NCI-H2107 treated with DMSO at 0.1 percent for 48 hours (cell line): ENCODE results near the gene HOXA13.

Experiments used
- DNase-seq: peaks from one replicate; lab custom pipeline; 2025; ENCODE audit not compliant: unreplicated experiment; lab: John Stamatoyannopoulos, UW

HOXA13 gene

GRCh38 chr7:27208998-27209397 is 9.1 kb upstream of the HOXA13 start:
- no peak for DNase-seq

GRCh38 chr7:27207348-27207985 is 7.6 kb upstream of the HOXA13 start:
- DNase-seq: no peak

DNA sequence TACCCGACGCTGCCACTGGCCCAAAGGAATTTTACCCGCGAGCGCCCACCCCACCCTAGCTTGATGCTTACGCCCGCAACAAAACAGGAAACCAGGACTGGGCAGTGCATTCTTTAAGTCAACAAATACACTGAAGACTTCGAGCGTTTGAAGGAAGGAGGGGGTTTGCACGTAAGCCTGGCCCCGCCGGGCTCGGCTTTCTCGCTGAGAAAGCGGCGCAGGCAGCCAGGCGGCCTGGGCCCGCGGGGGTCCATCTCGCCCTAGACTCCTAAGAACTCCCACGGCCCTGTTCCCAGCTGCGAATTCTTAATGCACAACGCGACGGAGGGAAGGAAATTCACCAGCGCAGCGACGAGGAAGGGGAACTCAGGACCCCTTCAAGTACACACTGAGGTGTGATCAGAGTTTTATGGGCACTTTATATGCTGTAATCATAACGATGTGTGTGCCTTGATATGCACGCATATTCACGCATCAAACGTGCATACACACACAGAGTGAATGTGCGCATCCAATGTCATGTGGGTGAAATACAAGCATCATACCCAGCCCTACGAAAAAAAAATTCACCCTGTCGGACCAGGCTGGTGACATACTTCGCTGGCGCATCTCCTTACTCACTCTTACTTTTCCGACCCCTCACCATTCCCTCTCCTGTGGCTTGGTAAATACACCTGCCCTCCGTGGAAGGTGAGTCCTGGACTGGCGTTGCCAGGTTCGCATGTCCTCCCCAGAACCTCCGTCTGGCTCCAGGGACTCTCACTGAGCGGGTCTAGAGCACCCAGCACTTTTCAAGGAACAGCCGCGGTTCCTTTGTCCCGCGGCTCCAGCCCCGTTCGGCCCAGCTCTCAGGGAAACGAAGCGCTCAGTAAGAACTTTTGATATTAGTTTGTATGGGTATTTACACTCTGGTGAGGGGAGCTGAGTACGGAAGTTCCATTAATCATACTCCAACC is 5.7 kb upstream of the HOXA13 start:
- DNase-seq: no peak

DNA sequence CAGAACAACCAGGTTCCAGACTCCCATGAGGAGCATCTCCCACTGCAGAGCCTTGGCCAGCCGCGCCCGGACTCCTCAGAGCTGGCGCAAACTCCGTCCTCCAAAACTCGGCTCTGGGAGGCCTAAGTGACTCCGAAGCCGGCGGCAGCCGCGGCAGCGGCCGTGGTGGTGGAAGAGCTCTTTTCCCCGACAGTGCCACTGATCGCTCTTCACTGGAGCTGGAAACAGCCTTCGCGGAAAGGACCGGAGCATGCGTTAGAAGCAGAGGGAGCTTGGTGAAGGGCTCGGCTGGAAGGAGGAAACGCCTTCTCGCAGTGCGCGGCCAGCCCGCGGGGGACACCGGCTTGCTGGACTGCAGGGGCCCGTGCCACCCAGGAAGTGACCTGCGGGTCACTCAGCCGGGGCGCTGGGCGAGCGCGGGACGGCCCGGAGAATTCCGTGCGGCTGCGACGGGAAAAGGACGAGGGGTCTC is 5.0 kb upstream of the HOXA13 start:
- no peak for DNase-seq

DNA sequence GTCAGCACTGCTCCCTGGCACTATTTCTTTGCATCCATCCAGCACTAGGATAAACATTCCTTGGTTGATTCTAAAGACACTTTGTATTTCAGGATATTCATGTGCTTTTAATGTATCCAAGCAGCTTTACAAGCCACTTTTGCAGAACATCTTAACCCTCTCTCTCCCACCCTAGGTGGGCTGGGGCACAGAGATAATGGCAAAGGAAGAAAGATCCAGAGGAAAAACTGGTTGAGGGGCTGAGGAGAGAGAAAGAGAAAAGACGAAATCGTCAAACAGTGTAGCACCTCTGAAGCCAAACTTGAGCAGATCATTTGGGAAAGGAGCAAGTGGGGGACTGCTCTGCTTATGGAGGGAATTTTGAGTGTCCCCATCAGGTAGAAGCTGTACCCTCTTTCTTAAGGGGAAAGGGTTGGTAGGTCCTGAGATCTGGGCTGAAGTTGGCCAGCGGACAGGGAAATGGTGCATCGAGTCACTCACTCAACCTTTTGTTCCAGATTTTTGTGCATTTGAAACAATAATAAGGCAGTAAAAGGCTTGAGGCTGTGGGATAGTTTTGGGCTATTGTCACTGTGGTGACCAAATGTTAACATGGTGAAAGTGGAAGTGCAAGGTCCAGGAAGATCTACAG is 4.2 kb upstream of the HOXA13 start:
- no peak for DNase-seq

DNA sequence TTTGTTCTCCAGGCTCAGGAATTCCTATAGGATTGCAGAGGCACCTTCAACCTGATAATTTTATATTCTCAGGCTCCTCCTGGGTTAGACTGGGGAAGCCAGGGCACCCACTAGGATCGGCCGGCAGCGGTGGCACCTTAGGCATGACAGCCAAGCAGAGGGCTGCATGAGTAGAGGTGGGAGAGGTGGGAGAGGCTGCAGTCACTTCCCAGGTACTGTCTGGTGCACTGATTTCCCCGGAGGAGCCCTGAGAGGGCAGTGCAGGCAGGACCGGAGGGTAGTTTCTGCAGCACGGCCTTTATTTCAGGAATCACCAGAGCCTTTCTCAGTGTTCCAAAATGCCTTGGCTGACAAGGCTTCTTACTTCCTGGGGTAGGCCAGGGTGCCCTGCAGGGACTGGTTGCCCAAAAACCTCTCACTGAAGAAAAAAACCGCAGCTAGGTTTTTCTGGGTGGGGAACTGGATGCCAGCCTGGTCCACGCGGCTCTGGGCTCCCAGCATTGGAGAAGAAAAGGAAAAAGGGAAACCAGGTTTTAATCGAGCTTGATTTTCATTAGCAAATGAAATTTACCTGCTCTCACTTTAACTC is 3.6 kb upstream of the HOXA13 start:
- DNase-seq: no peak

DNA sequence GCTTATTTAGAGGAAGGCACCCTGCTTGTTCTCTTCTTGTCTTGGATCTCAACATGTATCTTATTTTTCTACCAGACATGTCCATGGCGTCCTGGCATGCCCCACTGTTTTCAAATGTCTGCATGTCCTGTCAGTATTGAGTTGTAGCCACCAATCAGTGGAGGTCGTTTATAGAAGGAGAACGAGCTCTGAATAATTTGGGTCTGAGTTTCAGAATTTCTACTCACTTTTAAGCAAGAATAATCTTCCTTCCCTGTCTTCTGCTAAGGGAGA is 2.9 kb upstream of the HOXA13 start:
- no peak for DNase-seq

- DNase-seq: no peak
Measured at GRCh38 chr7:27202018-27202861, 2.3 kb upstream of the HOXA13 start.

DNA sequence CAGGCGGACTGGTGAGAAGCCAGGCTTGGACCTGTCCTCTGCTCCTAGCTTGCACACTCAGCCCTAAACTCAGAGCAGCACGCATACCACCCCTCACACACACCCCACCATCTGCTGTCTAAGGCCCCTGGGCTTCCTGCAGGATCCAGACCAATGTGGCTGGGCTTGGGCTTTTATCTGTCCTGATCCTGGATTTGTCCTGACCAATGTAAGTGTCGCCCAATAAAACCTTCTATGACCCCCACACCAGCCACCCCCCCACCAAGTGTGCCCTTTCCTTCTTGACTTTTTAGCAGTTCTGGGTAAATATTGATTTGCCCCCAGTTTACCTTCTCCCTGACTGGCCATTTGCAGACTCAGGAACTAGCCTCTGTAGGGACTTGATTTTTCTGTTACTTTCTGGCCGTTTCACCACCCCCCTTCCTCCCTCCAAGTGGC is 1.7 kb upstream of the HOXA13 start:
- no peak for DNase-seq

DNA sequence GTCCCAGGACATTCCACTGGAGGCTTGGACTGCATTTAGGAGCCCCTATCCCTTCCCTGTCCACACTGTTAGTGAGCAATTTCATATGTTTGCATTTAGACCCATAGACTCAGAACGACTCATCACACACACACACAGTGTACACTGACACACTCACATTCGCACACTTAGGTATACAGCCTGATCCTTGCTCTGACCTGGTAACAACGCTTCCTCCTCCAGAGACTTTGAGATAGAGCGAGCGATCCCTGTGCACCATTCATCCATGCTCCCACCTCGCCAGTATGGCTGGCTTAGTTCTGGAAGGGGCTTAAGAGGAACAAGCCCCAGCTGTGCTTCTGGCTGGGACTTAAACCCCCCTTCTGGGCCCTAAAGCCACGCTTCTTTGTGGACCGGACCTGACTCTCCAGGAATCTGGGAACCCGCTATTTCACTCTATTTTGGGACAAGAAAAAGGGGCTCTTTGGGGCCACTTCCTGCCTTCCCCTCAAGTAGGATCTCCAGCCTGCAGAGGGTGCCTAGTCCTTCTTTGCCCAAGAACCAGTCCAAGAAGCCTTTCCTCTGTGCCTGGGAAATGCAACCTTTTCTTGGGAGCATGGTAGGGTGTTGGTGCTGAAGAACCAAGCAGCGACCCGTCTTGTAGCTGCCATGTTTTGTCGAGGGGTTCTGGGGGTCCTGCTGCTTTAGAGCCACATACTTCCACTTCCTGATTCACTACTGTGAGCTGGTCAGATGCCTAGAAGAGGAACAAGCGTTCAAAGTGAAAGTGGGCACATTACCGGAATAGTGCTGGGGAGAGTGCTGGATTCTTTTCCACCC is 1.1 kb upstream of the HOXA13 start:
- DNase-seq: no peak

DNA sequence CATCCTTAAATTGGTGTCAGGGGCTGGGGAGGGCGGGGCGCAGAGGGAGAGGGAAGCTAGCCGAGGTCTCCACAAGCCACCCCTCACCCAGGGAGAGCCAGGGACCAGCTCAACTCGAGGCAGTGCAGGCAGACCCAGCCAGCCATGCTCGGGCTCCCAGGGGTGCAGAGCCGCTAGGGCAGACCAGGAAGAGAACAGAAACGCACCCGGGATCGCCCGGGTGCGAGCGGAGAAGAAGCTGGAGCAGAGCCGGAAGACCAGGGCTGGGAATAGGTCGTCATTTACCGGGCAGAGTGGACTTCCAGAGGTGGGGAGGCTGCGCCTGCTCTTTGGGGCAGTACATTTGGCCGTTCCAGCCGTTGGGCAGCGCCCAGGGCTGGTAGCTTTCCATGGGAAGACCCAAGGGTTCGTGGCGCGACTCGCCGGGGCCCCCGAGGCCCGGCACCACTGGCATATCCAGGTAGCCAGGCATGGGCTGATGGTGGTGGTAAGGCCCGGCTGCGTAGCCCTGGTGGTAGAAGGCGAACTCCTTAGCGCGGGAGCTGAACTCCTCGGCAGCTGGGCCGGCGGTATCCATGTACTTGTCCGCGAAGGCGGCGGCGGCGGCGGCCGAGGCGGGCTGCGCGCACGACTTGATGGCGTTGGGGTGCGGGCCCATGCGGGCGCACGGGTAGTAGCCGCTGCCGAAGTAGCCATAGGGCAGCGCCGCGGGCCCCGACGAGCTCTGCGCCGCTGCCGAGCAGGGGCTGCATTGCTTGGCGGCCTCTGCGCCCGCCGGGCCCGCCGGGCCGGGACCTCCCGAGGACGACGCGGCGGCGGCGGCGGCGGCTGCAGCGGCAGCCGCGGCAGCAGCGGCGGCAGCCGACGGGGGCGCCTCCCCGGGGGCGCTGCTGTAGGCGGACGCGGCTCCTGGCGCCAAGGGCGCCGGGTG is 755 bp downstream of the HOXA13 start:
- DNase-seq: no peak

DNA sequence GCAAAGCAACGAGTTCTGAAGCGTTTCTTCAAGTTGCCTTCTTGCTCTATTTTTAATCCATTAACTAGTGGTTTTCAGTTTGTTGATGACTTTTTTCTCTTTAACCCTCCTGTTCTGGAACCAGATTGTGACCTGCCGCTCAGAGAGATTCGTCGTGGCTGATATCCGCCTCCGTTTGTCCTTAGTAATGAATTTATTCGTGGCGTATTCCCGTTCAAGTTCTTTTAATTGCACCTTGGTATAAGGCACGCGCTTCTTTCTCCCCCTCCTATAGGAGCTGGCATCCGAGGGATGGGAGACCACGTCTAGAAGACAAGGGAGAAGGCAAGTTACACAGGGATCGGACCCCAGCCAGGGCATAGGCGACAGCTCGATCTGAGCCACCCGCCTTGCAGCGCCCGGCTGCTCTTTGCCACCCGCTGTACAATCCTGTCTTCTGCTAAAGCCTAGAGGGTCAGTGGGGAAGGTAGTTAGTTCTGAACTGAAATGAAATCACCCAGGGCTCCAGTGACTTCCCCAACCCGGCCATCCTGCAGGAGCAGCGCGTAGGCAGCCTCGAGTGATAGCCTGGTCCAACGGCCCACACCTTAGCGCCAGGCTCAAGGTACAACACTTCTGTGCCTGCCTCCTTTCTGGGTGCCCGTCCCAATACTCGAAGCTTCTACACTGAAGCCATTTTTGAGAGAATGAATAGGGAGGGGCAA is 1.6 kb downstream of the HOXA13 start:
- no peak for DNase-seq

GRCh38 chr7:27197137-27198042 is 2.5 kb downstream of the HOXA13 start:
- no peak for DNase-seq

DNA sequence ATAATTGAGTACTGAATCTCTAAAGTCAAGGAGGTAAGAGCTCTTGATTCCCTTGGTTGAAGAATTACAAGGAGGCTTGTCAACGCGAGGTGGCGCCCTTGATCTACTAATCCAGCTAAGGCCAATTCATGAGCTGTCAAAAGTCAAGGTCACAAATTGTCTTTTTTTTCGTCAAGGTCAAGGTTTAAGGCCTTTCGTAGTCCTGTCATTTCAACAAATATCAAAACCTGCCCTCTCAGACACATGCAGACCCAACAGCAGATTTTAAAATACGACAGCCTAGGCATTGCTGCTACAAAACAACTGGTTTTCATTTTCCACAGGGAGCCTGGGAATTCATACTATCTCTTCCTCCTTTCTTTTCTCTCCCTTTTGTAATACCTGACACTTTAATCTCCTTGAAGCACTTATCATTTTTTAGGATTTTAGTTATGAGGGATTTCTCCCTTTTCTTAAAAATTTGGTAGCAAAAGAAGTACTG is 3.6 kb downstream of the HOXA13 start:
- peak; percentile 58 for DNase-seq

DNA sequence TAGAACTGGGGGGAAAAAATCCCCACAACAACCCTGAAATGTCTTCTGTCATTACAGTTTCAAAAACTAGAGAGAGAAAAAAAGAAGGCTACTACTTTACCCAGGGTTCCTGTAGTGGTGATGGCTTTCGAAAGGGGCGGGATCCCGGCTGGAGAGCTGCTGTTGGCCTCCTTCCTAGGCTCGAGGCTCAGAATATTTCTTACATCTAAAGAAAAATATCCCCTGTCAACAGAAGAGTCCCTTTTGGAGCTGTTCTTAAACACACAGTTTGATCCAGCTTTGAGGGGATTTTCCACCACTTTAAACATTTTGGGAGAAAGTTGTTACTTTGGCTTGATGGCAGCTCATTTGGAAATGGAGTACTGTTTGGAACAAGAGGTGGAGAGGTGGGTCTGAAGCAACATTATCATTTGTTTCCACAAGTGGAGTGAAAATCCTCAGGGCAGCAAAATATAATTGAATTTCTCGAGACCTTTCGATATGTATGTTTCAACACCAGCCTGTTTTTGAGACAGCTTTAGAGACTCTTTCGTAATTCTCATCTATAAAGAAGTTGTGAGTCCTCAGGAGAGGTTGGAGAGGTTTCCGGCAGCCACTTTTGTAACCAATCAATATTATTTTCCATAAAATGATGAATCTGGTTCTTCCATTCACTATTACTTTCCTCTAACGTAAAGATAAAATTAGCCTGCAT is 5.1 kb downstream of the HOXA13 start:
- DNase-seq: no peak

DNA sequence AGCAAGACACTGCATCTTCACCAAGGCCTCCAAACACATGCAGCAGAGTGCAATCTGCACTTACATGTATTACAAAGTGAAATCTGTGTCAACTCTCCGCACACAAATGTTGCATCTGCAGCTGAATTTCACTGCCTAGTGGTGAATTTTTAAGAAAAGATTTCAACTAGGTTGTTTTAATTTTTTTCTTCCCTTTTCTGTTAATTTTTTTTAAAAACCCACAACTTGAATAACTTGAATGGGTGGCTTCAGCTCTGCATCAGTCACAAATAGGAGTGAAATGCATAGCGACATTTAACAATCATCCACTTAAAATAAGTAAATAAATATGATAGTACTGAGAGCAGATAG is 5.9 kb downstream of the HOXA13 start:
- DNase-seq: no peak
